ENCODE results near the gene MPPED1. TPM values are rescaled to one million over a fixed set of nuclear protein-coding genes. Genes with fewer than 3 reads are reported as not detected.

Gene MPPED1
- total and polyA plus RNA-seq, 2 donors (not counting 3 experiments of a cell fraction or from before 2014, with no cell fraction given) = not detected

DNA sequence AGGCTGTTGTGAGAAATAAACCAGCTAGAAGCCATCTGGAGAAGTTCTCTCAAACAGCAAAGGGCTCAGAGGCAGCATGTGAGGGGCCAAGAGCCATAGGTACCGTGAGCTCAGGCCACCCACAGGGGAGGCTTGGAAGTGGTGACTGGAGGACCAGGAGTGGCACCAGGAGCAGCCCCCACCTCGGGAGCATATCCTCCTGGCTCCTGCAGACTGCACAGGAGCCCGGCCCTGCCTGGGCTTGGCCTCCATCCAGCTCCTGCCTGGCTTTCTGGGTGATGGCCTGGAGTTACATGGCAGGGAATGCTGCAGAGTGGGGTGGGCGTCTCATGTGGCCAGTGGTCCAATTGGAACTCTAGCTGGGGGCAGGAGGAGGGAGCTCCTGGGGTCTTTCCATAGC lies 4.2 kb upstream of the MPPED1 start:
- no peaks in the 10 kb centered on the region for H3K79me2 ChIP-seq (ENCODE audit: control insufficient read depth, insufficient read depth, low read length)
- H3K4me3 ChIP-seq (replicated peaks in 1 of 3; ENCODE audit: insufficient read depth in 1 of 3, low read depth in 1 of 3, low read length in 3 of 3) = no peak overlapping the region
- no peaks in the 10 kb centered on the region for H3K4me1 ChIP-seq (ENCODE audit: control insufficient read depth, extremely low read depth, insufficient read depth, low read length)
- H3K9me1 ChIP-seq (replicated peaks; ENCODE audit: control insufficient read depth, extremely low read depth, insufficient read depth, low read length) = no peaks in the 10 kb centered on the region
- H3K27me3 ChIP-seq (ENCODE audit: control insufficient read depth in 2 of 2, insufficient read depth in 2 of 2, low read length in 2 of 2) = peaks cover 20 to 21% of the 10 kb centered on the region in 2 experiments
- no peak for TF ChIP-seq FOS (IDR thresholded peaks at IDR 0.05; ENCODE audit: borderline replicate concordance, insufficient read depth, low read length)
- no peak for TF ChIP-seq GATA2 (IDR thresholded peaks at IDR 0.05; ENCODE audit: insufficient read depth, insufficient read length, low read depth, low read length)
- no peak for TF ChIP-seq CTCF (IDR thresholded peaks at IDR 0.05; ENCODE audit: extremely low read depth in 1 of 2, insufficient read depth in 1 of 2, low read depth in 1 of 2, low read length in 2 of 2)
- TF ChIP-seq JUN (IDR thresholded peaks at IDR 0.05; ENCODE audit: borderline replicate concordance, insufficient read depth, insufficient read length, low read depth) = no peak
- no peak for TF ChIP-seq POLR2AphosphoS5 (IDR thresholded peaks at IDR 0.05; ENCODE audit: insufficient read depth, low read depth, low read length)
- no peak for TF ChIP-seq EZH2 (IDR thresholded peaks at IDR 0.05; ENCODE audit: borderline replicate concordance, low read depth, low read length, severe bottlenecking)
- TF ChIP-seq POLR2A (IDR thresholded peaks at IDR 0.05; ENCODE audit: low read depth, low read length) = no peak
- TF ChIP-seq, protein P1, sequence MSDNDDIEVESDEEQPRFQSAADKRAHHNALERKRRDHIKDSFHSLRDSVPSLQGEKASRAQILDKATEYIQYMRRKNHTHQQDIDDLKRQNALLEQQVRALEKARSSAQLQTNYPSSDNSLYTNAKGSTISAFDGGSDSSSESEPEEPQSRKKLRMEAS (IDR thresholded peaks at IDR 0.05; ENCODE audit: insufficient read depth, insufficient read length) = no peak
- no peak overlapping the region for H2AFZ ChIP-seq (ENCODE audit: low read depth, low read length)
- dilution Hi-C loops (cut with MboI; ENCODE audit: extremely low pct_ligation_motif_present, low sequenced_read_pairs) = no loop called here
- intact Hi-C loops (cut with micrococcal nuclease) = no loop called here
- no peaks in the 10 kb centered on the region for H4K20me1 ChIP-seq (replicated peaks; ENCODE audit: control insufficient read depth, extremely low read depth, insufficient read depth, low read length)
- no peak overlapping the region for H3K9ac ChIP-seq (replicated peaks; ENCODE audit: extremely low read depth, insufficient read depth, low read length)
- ChIA-PET POLR2A (no interaction called here), CTCF (interaction anchor here (1.1 kb wide), 1 partner anchor 477 kb away, joined by 3 read pairs; no protein-coding TSS in a partner anchor)
- no TSS peak for BruUV-seq (replicated peaks)
- no peak overlapping the region for H3K4me2 ChIP-seq (ENCODE audit: insufficient read depth, low read length)
- H3K36me3 ChIP-seq (ENCODE audit: control insufficient read depth in 2 of 2, extremely low read depth in 1 of 2, insufficient read depth in 2 of 2, low read length in 2 of 2) = no peaks in the 10 kb centered on the region
- DNase-seq (ENCODE audit: low read depth, low spot score) = no peak
- no peak overlapping the region for H3K27ac ChIP-seq (ENCODE audit: insufficient read depth, low read depth, low read length)
- no peak for FAIRE-seq
- no peaks in the 10 kb centered on the region for H3K9me3 ChIP-seq (replicated peaks; ENCODE audit: control insufficient read depth, insufficient read depth, low read length)
